Measurements from ENCODE around the gene OR51M1. TPM values are rescaled to one million over a fixed set of nuclear protein-coding genes. Genes with fewer than 3 reads are reported as not detected.
"Not testable (repeated sequence)": the region's sequence is repeated elsewhere in the genome, so short reads cannot be mapped to it uniquely, and the experiment has no call there.

Gene OR51M1, protein sequence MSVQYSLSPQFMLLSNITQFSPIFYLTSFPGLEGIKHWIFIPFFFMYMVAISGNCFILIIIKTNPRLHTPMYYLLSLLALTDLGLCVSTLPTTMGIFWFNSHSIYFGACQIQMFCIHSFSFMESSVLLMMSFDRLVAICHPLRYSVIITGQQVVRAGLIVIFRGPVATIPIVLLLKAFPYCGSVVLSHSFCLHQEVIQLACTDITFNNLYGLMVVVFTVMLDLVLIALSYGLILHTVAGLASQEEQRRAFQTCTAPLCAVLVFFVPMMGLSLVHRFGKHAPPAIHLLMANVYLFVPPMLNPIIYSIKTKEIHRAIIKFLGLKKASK
- total RNA-seq = not detected

DNA sequence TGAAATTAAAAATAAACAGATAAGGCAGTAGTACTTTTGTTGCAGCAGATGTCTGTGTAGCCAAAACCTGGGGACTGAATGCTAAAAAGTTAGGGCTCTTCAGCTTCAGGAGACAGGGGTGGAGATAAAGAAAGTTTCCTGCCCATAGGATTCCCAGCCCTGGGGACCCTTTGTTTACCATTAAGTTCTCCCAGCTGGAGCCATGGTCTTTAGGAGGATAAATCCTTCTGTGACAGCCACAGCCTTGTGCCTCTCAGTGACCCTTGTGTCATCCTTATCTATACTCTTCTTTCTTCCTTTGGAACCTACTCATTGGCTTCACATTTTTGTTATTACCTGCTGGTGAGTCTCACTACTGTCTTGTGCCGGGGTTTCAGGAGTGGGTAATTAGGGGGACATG is at the start of gene OR51M1:
Gene OR51M1, plus strand, starts transcription at position 237 of the 400 bp plus-strand sequence. CDS start 5,587 bp downstream, outside the sequence.
- WGBS = 53% methylated on average over 1 of the region's 1 CpG
- no peaks in the 10 kb centered on the region for H3K4me1 ChIP-seq
- TF ChIP-seq EP300 (IDR thresholded peaks at IDR 0.05) (no peak), POLR2A (IDR thresholded peaks at IDR 0.05) (no peak), POLR2AphosphoS5 (IDR thresholded peaks at IDR 0.05) (no peak)
- TF ChIP-seq, protein P1, sequence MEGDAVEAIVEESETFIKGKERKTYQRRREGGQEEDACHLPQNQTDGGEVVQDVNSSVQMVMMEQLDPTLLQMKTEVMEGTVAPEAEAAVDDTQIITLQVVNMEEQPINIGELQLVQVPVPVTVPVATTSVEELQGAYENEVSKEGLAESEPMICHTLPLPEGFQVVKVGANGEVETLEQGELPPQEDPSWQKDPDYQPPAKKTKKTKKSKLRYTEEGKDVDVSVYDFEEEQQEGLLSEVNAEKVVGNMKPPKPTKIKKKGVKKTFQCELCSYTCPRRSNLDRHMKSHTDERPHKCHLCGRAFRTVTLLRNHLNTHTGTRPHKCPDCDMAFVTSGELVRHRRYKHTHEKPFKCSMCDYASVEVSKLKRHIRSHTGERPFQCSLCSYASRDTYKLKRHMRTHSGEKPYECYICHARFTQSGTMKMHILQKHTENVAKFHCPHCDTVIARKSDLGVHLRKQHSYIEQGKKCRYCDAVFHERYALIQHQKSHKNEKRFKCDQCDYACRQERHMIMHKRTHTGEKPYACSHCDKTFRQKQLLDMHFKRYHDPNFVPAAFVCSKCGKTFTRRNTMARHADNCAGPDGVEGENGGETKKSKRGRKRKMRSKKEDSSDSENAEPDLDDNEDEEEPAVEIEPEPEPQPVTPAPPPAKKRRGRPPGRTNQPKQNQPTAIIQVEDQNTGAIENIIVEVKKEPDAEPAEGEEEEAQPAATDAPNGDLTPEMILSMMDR (IDR thresholded peaks at IDR 0.05) = no peak

DNA sequence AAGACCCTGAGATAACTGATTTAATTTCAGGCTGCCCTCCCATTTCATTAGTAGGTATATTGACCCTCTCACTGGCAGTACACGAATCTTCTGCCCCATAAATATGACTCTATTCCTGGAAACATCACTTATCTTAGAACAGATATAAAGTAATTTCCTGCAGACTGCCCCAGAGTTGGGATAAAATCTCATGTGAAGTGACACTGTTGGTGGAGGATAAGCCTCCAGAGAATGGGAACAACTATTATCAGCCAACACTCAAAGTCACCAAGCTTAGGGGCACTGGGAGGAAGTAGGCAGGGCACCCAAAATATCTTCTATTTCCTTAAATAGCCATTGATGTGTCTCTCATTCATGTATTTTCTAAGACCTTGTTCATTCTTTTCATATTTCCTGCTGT is 48.4 kb upstream of the OR51M1 start:
- no peak overlapping the region for H3K4me3 ChIP-seq
- no peaks in the 10 kb centered on the region for H3K9me3 ChIP-seq
- no peak overlapping the region for H3K27ac ChIP-seq
- no peaks in the 10 kb centered on the region for H3K36me3 ChIP-seq
- no peak for DNase-seq (ENCODE audit: low spot score in 2 of 2)
- H3K27me3 ChIP-seq = no peaks in the 10 kb centered on the region
- TF ChIP-seq, protein P1 (IDR thresholded peaks at IDR 0.05) = no peak
- no peak for TF ChIP-seq POLR2AphosphoS5 (IDR thresholded peaks at IDR 0.05)
- TF ChIP-seq EP300 (IDR thresholded peaks at IDR 0.05) = no peak
- no peak for TF ChIP-seq POLR2A (IDR thresholded peaks at IDR 0.05)
- 30% methylated on average over 1 of the region's 1 CpG for WGBS
- no peaks in the 10 kb centered on the region for H3K4me1 ChIP-seq

More for the DNA sequence above, at the start of gene OR51M1:
- H3K27ac ChIP-seq = no peak within 1 kb of the TSS
- H3K36me3 ChIP-seq = no peaks in the 10 kb centered on the region
- no peaks in the 10 kb centered on the region for H3K27me3 ChIP-seq
- DNase-seq (ENCODE audit: low spot score in 2 of 2) = no peak
- H3K4me3 ChIP-seq = no peak within 1 kb of the TSS
- H3K9me3 ChIP-seq = no peaks in the 10 kb centered on the region

DNA sequence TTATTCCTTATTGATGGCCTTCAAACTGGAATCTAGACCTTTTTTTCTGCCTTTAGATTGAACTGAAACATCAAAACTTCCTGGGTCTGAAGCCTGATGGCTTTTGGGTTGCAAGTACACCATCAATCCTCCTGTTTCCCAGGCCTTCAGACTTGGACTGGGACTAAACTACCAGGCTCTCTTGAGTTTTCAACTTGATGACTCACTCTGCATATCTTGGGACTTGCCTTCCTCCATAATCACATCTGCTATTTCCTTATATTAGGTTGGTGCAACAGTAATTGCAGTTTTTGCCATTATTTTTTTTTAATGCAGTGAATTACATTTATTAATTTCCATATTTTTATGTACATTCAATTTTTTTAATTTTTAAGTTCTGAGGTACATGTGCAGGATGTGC is 47.3 kb upstream of the OR51M1 start:
- Histone ChIP-seq H3K36me3 (no peaks in the 10 kb centered on the region), H3K27ac (no peak overlapping the region), H3K4me3 (no peak overlapping the region), H3K9me3 (no peaks in the 10 kb centered on the region), H3K4me1 (no peaks in the 10 kb centered on the region), H3K27me3 (no peaks in the 10 kb centered on the region)
- DNase-seq (ENCODE audit: low spot score in 2 of 2) = no peak
- TF ChIP-seq POLR2AphosphoS5 (IDR thresholded peaks at IDR 0.05) = no peak
- TF ChIP-seq, protein P1 (IDR thresholded peaks at IDR 0.05) = no peak
- no peak for TF ChIP-seq POLR2A (IDR thresholded peaks at IDR 0.05)
- TF ChIP-seq EP300 (IDR thresholded peaks at IDR 0.05) = no peak

DNA sequence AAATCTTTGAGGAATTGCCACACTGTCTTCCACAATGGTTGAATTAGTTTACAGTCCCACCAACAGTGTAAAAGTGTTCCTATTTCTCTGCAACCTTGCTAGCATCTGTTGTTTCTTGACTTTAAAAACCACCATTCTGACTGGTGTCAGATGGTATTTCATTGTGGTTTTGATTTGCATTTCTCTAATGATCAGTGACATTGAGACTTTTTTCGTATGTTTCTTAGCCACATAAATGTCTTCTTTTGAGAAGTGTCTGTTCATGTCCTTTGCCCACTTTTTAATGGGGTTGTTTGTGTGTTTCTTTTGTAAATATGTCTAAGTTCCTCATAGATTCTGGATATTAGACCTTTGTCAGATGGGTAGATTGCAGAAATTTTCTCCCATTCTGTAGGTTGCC is 46.4 kb upstream of the OR51M1 start:
- WGBS = 58% methylated on average over 1 of the region's 1 CpG
- H3K27ac ChIP-seq; H3K9me3 ChIP-seq; H3K4me1 ChIP-seq; DNase-seq (ENCODE audit: low spot score in 2 of 2); H3K4me3 ChIP-seq; H3K27me3 ChIP-seq; H3K36me3 ChIP-seq: not testable (repeated sequence)

DNA sequence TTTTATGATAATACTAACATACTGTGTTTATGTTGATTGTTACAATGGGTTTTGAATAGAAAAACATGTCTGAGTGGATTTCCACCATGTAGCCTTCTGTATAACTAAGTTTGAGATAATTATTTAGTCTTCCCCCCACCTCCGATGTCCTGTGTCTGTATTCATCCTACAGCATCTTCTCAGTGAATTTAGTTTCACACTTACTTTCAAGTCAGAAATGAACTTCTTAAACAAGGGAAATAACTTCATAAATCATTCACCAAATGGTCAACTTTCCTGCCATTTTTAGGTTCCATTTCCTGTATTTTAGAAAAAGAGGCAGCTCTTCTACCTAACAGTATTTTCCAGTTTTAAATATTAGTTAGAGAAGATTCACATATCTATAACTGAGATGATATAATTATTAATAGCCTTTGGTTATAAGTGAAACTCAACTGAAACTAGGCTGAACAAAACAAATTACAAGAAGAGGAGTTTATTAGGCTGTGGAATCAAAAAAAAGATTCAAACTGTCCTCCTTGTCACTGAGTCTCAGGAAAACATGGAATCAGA is 43.8 kb upstream of the OR51M1 start:
- 80% methylated on average over 1 of the region's 1 CpG for WGBS
- TF ChIP-seq EP300 (IDR thresholded peaks at IDR 0.05) = no peak
- TF ChIP-seq POLR2A (IDR thresholded peaks at IDR 0.05) = no peak
- TF ChIP-seq POLR2AphosphoS5 (IDR thresholded peaks at IDR 0.05) = no peak
- TF ChIP-seq, protein P1 (IDR thresholded peaks at IDR 0.05) = no peak
- DNase-seq (ENCODE audit: low spot score in 2 of 2) = no peak

More for the DNA sequence above, 43.8 kb upstream of the OR51M1 start:
- Histone ChIP-seq H3K4me1 (no peaks in the 10 kb centered on the region), H3K27ac (no peak overlapping the region), H3K27me3 (no peaks in the 10 kb centered on the region), H3K9me3 (no peaks in the 10 kb centered on the region), H3K36me3 (no peaks in the 10 kb centered on the region), H3K4me3 (no peak overlapping the region)

All from suprapubic skin (tissue), 4 donors.